H9 (cell line): ENCODE data around the gene GRB14. TPM values are rescaled to one million over a fixed set of nuclear protein-coding genes. Genes with fewer than 3 reads are reported as not detected.

ENCODE experiments used
- DNase-seq: peaks from one replicate; pipeline ENCODE4 v3.0.0-alpha.2; 2017
- H2AFZ ChIP-seq: one replicate; pipeline ENCODE4 v1.6.1; 2013; ENCODE audit warnings: mild to moderate bottlenecking, low read length, control low read depth, moderate library complexity
- H2AK5ac ChIP-seq: 2 replicates; pipeline ENCODE4 v1.6.1; 2013; ENCODE audit warnings: low read length, control low read depth, mixed read lengths; ENCODE audit not compliant: insufficient read length
- H2BK120ac ChIP-seq: one replicate; pipeline ENCODE4 v1.6.1; 2013; ENCODE audit warnings: low read depth, mild to moderate bottlenecking, low read length, control low read depth, inconsistent platforms; ENCODE audit not compliant: poor library complexity, severe bottlenecking
- H2BK12ac ChIP-seq: 2 replicates; pipeline ENCODE4 v1.6.1; 2013; ENCODE audit warnings: low read length, control low read depth, mixed read lengths, low read depth; ENCODE audit not compliant: insufficient read length
- H2BK15ac ChIP-seq: 2 replicates; pipeline ENCODE4 v1.6.1; 2013; ENCODE audit warnings: low read depth, low read length, control low read depth
- H2BK20ac ChIP-seq: one replicate; pipeline ENCODE4 v1.6.1; 2013; ENCODE audit warnings: low read depth, mild to moderate bottlenecking, low read length, control low read depth, inconsistent platforms; ENCODE audit not compliant: poor library complexity, severe bottlenecking
- H2BK5ac ChIP-seq: 2 replicates; pipeline ENCODE4 v1.6.1; 2013; ENCODE audit warnings: low read length, control low read depth, mixed read lengths; ENCODE audit not compliant: insufficient read length
- H3K14ac ChIP-seq: 2 replicates; pipeline ENCODE4 v1.6.1; 2013; ENCODE audit warnings: low read length, control low read depth; ENCODE audit not compliant: insufficient read depth
- H3K18ac ChIP-seq: 2 replicates; pipeline ENCODE4 v1.6.1; 2013; ENCODE audit warnings: low read depth, mild to moderate bottlenecking, mixed read lengths, low read length, control low read depth; ENCODE audit not compliant: insufficient read length
- H3K23ac ChIP-seq: 2 replicates; pipeline ENCODE4 v1.6.1; 2013; ENCODE audit warnings: low read length, control low read depth, mixed read lengths, low read depth; ENCODE audit not compliant: insufficient read length
- H3K23me2 ChIP-seq: 2 replicates; pipeline ENCODE4 v1.6.1; 2013; ENCODE audit warnings: low read depth, mild to moderate bottlenecking, mixed read lengths, low read length, control low read depth; ENCODE audit not compliant: insufficient read length, poor library complexity, severe bottlenecking
- H3K27ac ChIP-seq: 2 replicates; pipeline ENCODE4 v1.5.1; 2013; ENCODE audit warnings: low read length, control low read depth, mixed read lengths, low read depth; ENCODE audit not compliant: insufficient read length
- H3K27me3 ChIP-seq: 2 replicates; pipeline ENCODE4 v1.6.1; 2013; ENCODE audit warnings: low read length, control low read depth, inconsistent platforms; ENCODE audit not compliant: insufficient read depth
- H3K4ac ChIP-seq: 2 replicates; pipeline ENCODE4 v1.6.1; 2013; ENCODE audit warnings: low read depth, mild to moderate bottlenecking, control low read depth, inconsistent platforms, low read length, moderate library complexity
- H3K4me1 ChIP-seq: 2 replicates; pipeline ENCODE4 v1.6.1; 2013; ENCODE audit warnings: low read length, control low read depth, inconsistent platforms; ENCODE audit not compliant: insufficient read depth
- H3K4me2 ChIP-seq: 2 replicates; pipeline ENCODE4 v1.6.1; 2013; ENCODE audit warnings: low read length, control low read depth, mixed read lengths; ENCODE audit not compliant: insufficient read length, insufficient read depth
- H3K56ac ChIP-seq: 2 replicates; pipeline ENCODE4 v1.6.1; 2013; ENCODE audit warnings: low read depth, mild to moderate bottlenecking, mixed read lengths, low read length, control low read depth; ENCODE audit not compliant: insufficient read length
- H3K79me1 ChIP-seq: 2 replicates; pipeline ENCODE4 v1.6.1; 2013; ENCODE audit warnings: low read depth, mild to moderate bottlenecking, moderate library complexity, low read length, control low read depth, inconsistent platforms; ENCODE audit not compliant: insufficient read depth, poor library complexity, severe bottlenecking
- H3K79me2 ChIP-seq: 2 replicates; pipeline ENCODE4 v1.6.1; 2013; ENCODE audit warnings: low read length, control low read depth, inconsistent platforms; ENCODE audit not compliant: insufficient read depth
- H3K9ac ChIP-seq: 2 replicates; pipeline ENCODE4 v1.6.1; 2013; ENCODE audit warnings: low read length, control low read depth, mixed read lengths; ENCODE audit not compliant: insufficient read length; ENCODE audit errors: extremely low read depth
- H3K9me3 ChIP-seq: one replicate; pipeline ENCODE4 v1.6.1; 2013; ENCODE audit warnings: low read depth, low read length, inconsistent platforms; ENCODE audit not compliant: control insufficient read depth
- H3T11ph ChIP-seq: one replicate; pipeline ENCODE4 v1.6.1; 2013; ENCODE audit warnings: mild to moderate bottlenecking, low read length, control low read depth, inconsistent platforms
- H4K20me1 ChIP-seq: one replicate; pipeline ENCODE4 v1.6.1; 2013; ENCODE audit not compliant: control insufficient read depth, insufficient read length, insufficient read depth
- H4K5ac ChIP-seq: 2 replicates; pipeline ENCODE4 v1.6.1; 2013; ENCODE audit warnings: low read depth, mild to moderate bottlenecking, mixed read lengths, low read length, control low read depth; ENCODE audit not compliant: insufficient read length
- H4K8ac ChIP-seq: replicated peaks from 2 replicates; pipeline ENCODE4 v1.6.1; 2013; ENCODE audit warnings: low read length, control low read depth, mixed read lengths, low read depth; ENCODE audit not compliant: insufficient read length
- H4K91ac ChIP-seq: 2 replicates; pipeline ENCODE4 v1.6.1; 2013; ENCODE audit warnings: low read depth, mild to moderate bottlenecking, moderate library complexity, mixed read lengths, low read length, control low read depth; ENCODE audit not compliant: insufficient read length
- H3K27ac Mint-ChIP-seq, 3 experiments: 2 replicates in 2 of 3; 3 replicates in 1 of 3; pipeline ENCODE4 v1.8.0; 2020 to 2021; ENCODE audit warnings: mixed read lengths in 3 of 3, mild to moderate bottlenecking in 1 of 3, moderate library complexity in 1 of 3
- H3K27me3 Mint-ChIP-seq: 2 replicates; pipeline ENCODE4 v1.8.0; 2021; ENCODE audit warnings: low read depth, mild to moderate bottlenecking, moderate library complexity, mixed read lengths
- H3K36me3 Mint-ChIP-seq, 3 experiments: 2 replicates in 2 of 3; 3 replicates in 1 of 3; pipeline ENCODE4 v1.8.0; 2020 to 2021; ENCODE audit warnings: low read depth in 3 of 3, mixed read lengths in 3 of 3; ENCODE audit not compliant: insufficient read depth in 1 of 3
- H3K4me1 Mint-ChIP-seq, 2 experiments: 2 replicates each; pipeline ENCODE4 v1.8.0; 2020; ENCODE audit warnings: mixed read lengths in 2 of 2
- H3K4me3 Mint-ChIP-seq, 2 experiments: 2 replicates in 1 of 2; 3 replicates in 1 of 2; pipeline ENCODE4 v1.8.0; 2020 to 2021; ENCODE audit warnings: mild to moderate bottlenecking in 2 of 2, mixed read lengths in 2 of 2, moderate library complexity in 1 of 2
- H3K9me3 Mint-ChIP-seq, 2 experiments: 2 replicates in 1 of 2; 3 replicates in 1 of 2; pipeline ENCODE4 v1.8.0; 2020; ENCODE audit warnings: mild to moderate bottlenecking in 2 of 2, mixed read lengths in 2 of 2, moderate library complexity in 1 of 2
- CTCF ChIP-seq: fragments of 200-600 bp; sonication (generic); conservative IDR thresholded peaks from 3 replicates; pipeline ENCODE4 v1.8.0; 2021; ENCODE audit warnings: antibody characterized with exemption, mild to moderate bottlenecking
- WGBS: extraction: QIAGEN DNeasy Blood & Tissue Kit; methylation state at CpG from one replicate; pipeline ENCODE4 v1.1.7; 2013; ENCODE audit warnings: missing lambda C conversion rate, low lambda C conversion rate, mixed read lengths; ENCODE audit not compliant: insufficient read length; ENCODE audit errors: extremely low coverage; 5-methylcytosine and 5-hydroxymethylcytosine counted together
- total RNA-seq: library from RNA; stranded (reverse); gene quantifications from 2 replicates; pipeline ENCODE4 v1.2.1, GENCODE V29; 2021

GRB14 gene
- total RNA-seq, 1 experiment from 2014 or later, result 7.6 TPM

DNA sequence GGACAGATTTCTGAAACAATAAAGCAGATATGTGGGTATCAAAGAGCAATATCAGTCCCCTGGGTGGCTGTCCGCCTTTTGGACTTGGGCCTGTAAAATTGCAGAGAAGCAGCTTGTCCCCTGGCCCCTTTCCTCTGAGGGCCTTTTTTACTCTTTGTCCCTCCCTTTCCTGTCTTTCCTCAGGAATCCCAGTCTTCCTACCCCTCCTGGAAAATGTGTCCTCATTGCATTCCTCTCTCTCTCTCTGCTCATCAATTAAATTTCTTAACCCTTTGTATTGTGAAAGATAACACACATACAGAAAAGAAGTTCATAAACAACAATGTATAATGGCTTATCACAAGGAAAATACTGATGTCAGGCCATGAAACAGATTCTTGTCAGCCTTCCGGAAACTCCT lies 3.0 kb upstream of the GRB14 start:
- Histone ChIP-seq H2AFZ (no peak overlapping the region), H2BK15ac (no peak overlapping the region), H4K20me1 (no peaks in the 10 kb centered on the region), H3K4ac (no peak overlapping the region), H3K18ac (no peak overlapping the region), H4K5ac (no peak overlapping the region), H3K4me2 (no peak overlapping the region), H4K91ac (no peak overlapping the region), H3K56ac (no peak overlapping the region), H3K27me3 (no peaks in the 10 kb centered on the region), H3K79me1 (no peaks in the 10 kb centered on the region), H2BK5ac (no peak overlapping the region), H2AK5ac (no peak overlapping the region), H2BK12ac (no peak overlapping the region), H3K79me2 (no peaks in the 10 kb centered on the region), H2BK120ac (no peak overlapping the region), H4K8ac (no peak overlapping the region), H3K9ac (no peak overlapping the region), H3K9me3 (no peaks in the 10 kb centered on the region), H3K27ac (no peak overlapping the region), H3K14ac (no peak overlapping the region), H3K23ac (no peak overlapping the region), H3K23me2 (no peaks in the 10 kb centered on the region), H3K4me1 (peaks cover 3% of the 10 kb centered on the region; the same call in 1 of the 2 replicates), H2BK20ac (peak overlapping the region; percentile 34), H3T11ph (no peak overlapping the region)
- H3K27ac Mint-ChIP-seq, result peak overlapping the region in 1 of 3 experiments; percentile 4; a peak in 1 of 7 replicates
- DNase-seq, result no peak
- no peaks in the 10 kb centered on the region; a peak in 1 of 7 replicates for H3K36me3 Mint-ChIP-seq
- TF ChIP-seq CTCF, result no peak
- peaks cover 38 to 40% of the 10 kb centered on the region in 2 experiments for H3K4me1 Mint-ChIP-seq
- no CpG with 5 or more reads among the region's 2 CpGs for WGBS
- H3K4me3 Mint-ChIP-seq, result no peak overlapping the region
- H3K9me3 Mint-ChIP-seq, result no peaks in the 10 kb centered on the region
- H3K27me3 Mint-ChIP-seq, result peaks cover 3% of the 10 kb centered on the region
